SK-MEL-5 (cell line): ENCODE data around the gene SSC5D. TPM values are rescaled to one million over a fixed set of nuclear protein-coding genes. Genes with fewer than 3 reads are reported as not detected.
A peak's percentile ranks its signal among the peaks of the same experiment; 100 is the strongest.
"Not testable (repeated sequence)": the region's sequence is repeated elsewhere in the genome, so short reads cannot be mapped to it uniquely, and the experiment has no call there.

Experiments
- DNase-seq: peaks from one replicate; pipeline ENCODE4 v3.0.0-alpha.2; 2016; ENCODE audit warnings: low read depth, low spot score
- in situ Hi-C: cut with HindIII; loops from 2 replicates; pipeline ENCODE4 v1.10.0; 2016; ENCODE audit warnings: low sequenced_read_pairs, high pct_unique_total_duplicates, low pct_unique_long_range_greater_than_20kb
- total RNA-seq: library from RNA; depleted of rRNA; stranded (reverse); fragments of >200 nt; shearing (Covaris generic); gene quantifications from 2 replicates; pipeline ENCODE4 v1.2.3, GENCODE V29; 2014

The SSC5D gene
- total RNA-seq, 1 experiment from 2014 or later: not detected

DNA sequence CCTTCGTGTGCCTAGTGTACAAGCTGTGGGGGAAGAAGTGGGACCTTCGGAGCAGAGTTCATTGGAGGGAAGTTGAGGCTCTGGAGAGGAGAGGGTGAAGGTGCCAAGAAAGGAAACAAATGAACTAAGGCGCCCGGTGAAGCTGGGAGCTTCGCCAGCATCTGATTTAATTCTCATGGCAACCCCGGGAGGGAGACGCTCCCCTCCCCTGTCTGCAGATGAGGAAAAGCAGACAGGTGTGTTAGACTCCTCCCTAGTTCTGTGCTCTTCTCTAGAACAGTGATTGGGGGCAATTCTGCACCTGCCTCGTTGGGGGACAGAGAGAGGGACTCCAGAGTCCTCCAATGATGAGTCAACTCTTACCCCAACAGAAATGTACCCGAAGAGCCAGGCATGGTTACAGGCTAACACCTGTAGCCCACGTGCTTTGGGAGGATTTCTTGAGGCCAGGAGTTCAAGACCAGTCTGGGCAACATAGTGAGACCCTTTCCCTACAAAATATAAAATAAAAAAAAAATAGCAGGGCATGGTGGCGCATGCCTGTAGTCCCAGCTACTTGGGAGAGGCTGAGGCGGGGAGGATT, 4.2 kb downstream of the SSC5D start:
- DNase-seq: no peak
- in situ Hi-C loops: no loop called here

DNA sequence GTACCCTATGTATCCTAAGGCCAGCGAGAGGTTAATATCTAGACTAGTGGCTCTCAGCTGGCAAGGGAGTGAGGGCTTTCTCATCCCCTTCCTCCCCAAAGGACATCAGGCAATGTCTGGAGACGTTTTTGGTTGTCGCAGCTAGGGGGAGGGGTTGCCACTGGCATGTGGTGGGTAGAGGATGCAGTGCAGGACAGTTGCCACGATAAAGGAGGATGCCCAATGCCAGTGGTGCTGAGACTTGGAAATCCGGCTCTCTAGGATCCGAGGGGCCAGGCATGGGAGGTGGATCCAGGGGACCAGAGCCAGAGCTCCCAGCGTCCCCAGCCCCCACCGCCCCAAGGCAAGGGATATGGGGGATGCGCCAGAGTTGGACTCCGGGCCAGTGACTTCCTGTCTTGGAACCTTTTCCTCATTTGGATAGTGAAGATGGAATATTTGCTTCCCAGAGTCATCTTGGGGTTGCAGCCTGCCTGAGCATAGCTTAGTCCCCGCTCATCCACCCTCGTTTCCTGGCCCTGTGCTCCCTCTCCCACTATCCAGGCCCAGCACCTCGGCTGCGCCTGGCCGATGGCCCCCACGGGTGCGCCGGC, 4.9 kb downstream of the SSC5D start:
- in situ Hi-C loops: no loop called here
- DNase-seq: no peak

- in situ Hi-C loops: no loop called here
Measured at GRCh38 chr19:55493645-55494171, 5.5 kb downstream of the SSC5D start.

DNA sequence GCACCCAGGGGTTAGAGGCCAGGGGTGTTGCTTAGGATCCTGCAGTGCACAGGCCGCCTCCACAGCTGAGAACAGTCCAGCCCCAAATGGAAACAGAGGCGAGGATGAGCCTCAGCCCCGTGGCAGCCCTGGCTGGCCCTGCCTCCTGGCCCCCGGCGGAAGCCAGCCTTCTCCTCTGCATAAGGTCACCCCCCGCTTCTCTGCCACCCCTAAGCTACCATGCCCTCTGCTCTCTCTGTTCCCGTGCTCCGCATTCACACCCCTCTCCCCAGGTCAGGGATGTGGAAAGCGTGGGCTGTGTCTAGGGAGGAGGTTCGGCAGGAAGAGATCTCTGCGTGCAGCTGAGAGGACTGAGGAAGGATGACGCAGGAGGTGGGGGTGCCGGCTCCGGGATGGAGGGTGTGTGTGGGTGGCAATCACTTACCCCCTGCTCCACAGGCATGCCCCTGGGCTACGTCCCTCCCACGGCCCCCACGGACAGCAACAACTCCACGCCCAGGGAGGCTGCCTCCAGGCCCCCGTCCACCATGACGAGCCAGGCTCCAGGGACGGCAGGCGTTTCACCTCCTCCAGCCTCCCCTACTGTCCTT, 6.0 kb downstream of the SSC5D start:
- DNase-seq: no peak
- in situ Hi-C loops: no loop called here

More at GRCh38 chr19:55493645-55494171, 5.5 kb downstream of the SSC5D start:
- DNase-seq: no peak

DNA sequence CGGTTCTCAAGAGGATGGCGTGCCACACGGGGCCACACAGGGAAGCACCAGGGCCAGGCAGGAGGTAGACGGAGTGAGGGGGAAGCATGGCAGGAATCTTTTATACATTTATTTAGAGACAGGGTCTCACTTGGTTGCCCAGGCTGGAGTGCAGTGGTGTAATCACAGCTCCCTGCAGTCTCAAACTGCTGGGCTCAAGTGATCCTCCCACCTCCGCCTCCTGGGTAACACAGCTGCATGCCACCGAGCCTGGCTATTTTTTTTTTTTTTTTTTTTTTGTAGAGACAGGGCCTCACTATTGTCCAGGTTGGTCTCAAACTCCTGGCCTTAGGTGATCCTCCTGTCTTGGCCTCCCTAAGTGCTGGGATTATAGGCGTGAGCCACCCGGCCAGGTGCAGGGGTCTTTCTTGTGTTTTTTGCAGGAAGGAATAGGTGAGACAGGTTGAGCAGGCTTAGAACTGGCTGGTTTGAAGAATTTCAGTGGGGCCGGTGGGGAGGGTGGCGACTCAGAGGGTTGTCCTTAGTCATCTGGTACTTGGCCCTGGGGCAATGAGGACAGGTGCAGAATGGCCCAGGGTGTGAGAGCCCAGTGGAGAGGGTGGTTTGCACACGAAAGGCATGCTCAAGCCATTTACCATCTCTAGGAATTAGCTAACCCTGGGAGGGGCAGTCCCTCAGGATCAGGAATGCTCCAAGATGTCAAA, 7.6 kb downstream of the SSC5D start:
- no peak for DNase-seq

GRCh38 chr19:55496820-55497219, 8.6 kb downstream of the SSC5D start:
- in situ Hi-C loops, DNase-seq: not testable (repeated sequence)

More for the DNA sequence above, 7.6 kb downstream of the SSC5D start:
- in situ Hi-C loops: no loop called here

- DNase-seq: no peak
- in situ Hi-C loops: no loop called here
Measured at GRCh38 chr19:55497763-55498162, 9.5 kb downstream of the SSC5D start.

DNA sequence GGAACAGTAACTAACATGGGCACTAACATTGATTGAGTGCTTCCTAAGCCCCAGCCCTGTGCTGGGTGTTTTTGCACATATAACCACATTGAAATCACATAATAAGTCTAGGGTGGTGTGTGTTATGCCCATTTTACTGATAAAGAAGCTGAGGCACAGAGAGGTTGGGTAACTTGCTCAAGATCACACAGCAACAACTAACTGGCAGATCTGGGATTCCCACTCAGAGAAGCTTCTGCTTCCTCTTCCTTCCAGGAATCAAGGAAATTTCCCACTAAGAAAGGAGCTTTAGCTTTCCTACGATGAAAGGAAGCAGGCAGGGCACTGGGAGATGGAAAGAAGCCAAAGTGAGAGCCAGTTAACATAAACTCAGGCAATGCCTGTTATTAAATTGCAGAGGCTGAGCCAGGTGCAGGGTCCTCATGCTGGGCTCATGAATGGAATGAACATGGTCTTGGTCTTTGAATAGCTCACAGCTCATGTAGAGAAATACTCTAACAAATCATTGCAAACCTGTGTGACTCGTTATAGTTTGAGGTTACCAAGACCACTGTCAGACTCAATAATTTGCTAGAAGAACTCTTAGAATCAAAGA, 10.1 kb downstream of the SSC5D start:
- in situ Hi-C loops: no loop called here
- no peak for DNase-seq

DNA sequence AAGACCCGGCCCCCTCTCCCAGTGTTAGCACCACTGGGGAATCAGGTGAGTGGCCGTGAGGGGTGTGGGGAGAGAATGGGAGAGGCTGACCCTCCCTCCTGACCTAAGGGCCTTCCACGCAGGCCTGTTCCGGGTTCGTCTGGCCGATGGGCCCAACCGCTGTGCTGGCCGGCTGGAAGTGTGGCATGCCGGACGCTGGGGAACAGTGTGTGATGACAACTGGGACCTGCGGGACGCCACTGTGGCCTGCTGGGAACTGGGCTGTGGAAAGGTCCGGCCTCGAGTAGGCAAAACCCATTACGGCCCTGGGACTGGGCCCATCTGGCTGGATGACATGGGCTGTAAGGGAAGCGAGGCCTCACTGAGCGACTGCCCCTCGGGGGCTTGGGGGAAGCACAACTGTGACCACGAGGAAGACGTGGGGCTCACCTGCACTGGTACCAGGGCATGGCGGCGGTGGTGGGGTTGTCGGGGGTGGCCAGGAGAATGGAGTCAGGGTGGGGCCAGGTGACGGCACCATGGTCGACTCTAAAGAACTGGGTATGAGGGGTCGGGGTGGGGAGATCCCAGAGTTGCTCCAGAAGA, 12.2 kb downstream of the SSC5D start:
- in situ Hi-C loops: no loop called here
- DNase-seq: no peak

DNA sequence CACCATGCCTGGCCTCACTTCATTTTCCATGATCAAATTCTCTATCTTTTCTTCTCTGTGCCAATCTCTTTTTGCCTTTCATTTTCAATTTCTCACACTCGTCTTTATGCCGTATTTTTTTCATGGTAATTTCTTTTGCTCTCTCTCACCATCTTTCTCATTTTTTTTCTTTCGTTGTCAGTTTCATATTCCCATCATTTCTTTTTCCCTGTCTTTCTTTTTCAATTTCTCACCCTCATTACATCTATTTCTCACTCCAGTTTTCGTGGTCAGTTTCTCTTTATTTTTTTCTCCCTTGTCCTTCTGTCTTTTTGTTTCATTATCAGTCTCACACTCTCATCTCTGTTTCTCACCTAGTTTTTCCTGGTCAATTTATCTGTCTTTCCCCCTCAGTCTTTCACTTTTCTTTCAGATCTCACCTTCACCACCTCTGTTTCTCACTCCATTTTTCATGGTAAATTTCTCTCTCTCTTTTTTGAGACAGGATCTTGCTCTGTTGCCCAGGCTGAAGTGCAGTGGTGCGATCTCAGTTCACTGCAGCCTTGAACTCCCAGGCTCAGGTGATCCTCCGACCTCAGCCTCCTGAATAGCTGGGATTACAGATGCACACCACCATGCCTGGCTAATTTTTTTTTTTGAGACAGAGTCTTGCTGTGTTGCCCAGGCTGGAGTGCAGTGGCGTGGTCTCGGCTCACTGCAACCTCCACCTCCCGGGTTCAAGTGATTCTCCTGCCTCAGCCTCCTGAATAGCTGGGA, 14.1 kb downstream of the SSC5D start:
- in situ Hi-C loops: no loop called here
- no peak for DNase-seq

DNA sequence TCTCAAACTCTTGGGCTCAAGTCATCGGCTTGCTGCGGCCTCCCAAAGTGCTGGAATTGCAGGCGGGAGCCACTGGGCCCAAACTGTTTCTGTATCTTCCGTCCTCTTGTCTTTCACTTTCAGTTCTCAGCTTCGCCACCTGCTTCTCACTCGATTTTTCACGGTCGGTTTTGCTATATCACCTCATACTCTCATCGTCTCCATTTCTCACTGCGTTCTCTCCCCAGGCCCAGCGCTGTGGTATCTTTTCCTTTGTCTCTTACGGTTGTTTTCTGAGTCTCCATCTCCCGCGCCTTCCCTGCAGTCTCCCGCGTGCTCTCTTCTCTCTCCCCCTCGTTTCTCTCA, 14.9 kb downstream of the SSC5D start:
- DNase-seq: no peak
- in situ Hi-C loops: no loop called here

- in situ Hi-C loops: no loop called here
- peak; percentile 91 for DNase-seq
Measured at GRCh38 chr19:55503502-55504251, 15.4 kb downstream of the SSC5D start.

DNA sequence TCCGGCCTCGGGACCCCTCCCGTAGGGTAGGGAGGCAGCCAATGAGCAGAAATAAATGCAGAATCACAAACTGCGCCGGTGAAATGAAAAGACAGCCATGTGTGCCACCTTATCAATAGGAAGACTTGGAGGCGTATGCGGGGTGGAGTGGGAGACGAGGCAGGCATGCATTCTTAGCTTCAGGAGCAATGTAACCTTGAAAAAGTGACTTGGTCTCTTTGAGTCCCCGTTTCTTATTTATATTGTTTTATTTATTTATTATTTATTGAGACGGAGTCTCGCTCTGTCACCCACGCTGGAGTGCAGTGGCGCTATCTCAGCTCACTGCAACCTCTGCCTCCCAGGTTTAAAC, 16.0 kb downstream of the SSC5D start:
- in situ Hi-C loops: no loop called here
- no peak for DNase-seq

GRCh38 chr19:55504981-55505380, 16.7 kb downstream of the SSC5D start:
- in situ Hi-C loops: no loop called here
- DNase-seq: no peak

DNA sequence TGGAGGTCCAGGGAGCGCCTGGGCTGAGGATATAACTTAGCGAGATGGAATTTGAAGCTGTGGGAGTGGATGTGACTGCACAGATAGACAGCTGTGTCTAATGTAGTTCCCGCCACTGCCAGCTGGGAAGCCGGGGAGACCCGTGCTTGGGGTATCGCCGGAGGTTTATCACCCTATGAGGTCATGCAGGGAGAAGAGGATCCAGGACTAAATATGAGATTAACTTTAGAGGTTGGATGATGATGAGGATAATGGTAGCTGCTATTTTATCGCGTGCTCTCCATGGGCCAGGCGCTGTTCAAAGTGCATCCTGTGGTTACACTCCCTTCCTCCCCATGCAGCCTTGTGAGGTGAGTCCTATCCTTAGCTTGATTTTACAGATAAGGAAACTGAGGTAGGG, 19.9 kb downstream of the SSC5D start:
- in situ Hi-C loops: no loop called here
- no peak for DNase-seq

GRCh38 chr19:55516878-55517620, 28.8 kb downstream of the SSC5D start:
- in situ Hi-C loops: no loop called here
- peak; percentile 89 for DNase-seq
